ENCODE measurements around the gene CRISPLD2. TPM values are rescaled to one million over a fixed set of nuclear protein-coding genes. Genes with fewer than 3 reads are reported as not detected.

Gene CRISPLD2
- polyA plus RNA-seq, 4 donors: 6.5 to 9.7 (median 7.5) TPM

GRCh38 chr16:84800158-84800978 lies 19.4 kb upstream of the CRISPLD2 start:
- no peak for DNase-seq (ENCODE audit: low read depth in 4 of 4, low spot score in 3 of 4)

- DNase-seq (ENCODE audit: low read depth in 4 of 4, low spot score in 3 of 4): no peak
These were observed 16.6 kb upstream of the CRISPLD2 start for GRCh38 chr16:84803146-84803545.

DNA sequence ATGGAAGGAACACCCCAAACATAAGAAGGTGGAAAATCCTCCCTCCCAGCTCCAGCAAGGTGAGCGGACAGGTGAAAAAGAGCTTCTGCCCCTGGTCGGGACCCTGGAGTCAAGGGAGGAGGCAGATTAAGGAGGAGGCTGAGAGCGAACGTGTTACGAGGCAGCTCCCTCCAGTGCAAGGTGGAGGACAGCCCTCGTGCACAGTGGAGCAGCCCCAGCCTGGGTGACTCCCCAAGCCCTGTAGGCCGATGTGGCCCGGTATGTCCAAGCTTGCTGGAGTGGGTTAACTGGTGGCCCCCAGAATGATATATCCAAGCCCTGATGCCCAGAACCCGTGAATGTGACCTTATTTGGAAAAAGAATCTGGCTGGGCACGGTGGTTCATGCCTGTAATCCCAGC lies 15.5 kb upstream of the CRISPLD2 start:
- DNase-seq (ENCODE audit: low read depth in 4 of 4, low spot score in 3 of 4): no peak

GRCh38 chr16:84806256-84806889 lies 13.4 kb upstream of the CRISPLD2 start:
- no peak for DNase-seq (ENCODE audit: low read depth in 4 of 4, low spot score in 3 of 4)

GRCh38 chr16:84806890-84807258 lies 12.9 kb upstream of the CRISPLD2 start:
- no peak for DNase-seq (ENCODE audit: low read depth in 4 of 4, low spot score in 3 of 4)

DNA sequence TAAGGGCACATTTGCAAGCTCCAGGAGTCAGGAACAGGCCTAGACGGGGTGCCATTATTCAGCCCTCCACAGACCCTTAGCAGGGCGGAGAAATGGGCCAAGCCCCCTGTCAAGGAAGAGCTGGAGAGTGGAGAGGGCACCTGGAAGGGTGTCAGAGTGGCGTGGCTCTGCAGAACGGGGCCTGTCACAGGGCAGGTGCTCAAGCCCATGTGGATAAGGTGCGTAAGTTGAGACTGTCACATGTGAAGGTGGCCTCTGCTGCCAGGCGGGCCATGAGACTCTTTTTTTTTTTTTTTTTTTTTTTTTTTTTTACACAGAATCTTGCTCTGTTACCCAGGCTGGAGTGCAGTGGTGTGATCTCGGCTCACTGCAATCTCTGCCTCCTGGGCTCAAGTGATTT lies 12.0 kb upstream of the CRISPLD2 start:
- no peak for DNase-seq (ENCODE audit: low read depth in 4 of 4, low spot score in 3 of 4)

DNA sequence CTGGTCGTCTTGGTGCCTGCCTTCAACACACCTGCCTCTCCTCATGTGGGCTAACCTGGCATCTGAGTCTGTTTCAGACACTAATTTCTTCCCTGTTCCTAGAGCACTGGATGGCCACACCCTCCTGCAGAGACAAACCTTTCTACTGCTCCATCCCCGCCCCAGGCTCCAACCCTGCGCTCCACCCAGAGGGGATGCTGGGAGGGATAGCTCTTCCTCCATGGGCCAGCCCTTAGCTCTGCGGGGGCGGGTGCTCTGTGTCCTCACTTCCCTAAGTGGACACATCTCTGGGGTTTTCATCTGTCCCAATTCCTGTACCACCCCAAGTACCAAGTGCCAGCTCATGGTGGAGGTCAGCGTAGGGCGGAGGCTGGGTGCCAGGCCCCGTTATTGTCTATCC lies 11.0 kb upstream of the CRISPLD2 start:
- no peak for DNase-seq (ENCODE audit: low read depth in 4 of 4, low spot score in 3 of 4)

DNA sequence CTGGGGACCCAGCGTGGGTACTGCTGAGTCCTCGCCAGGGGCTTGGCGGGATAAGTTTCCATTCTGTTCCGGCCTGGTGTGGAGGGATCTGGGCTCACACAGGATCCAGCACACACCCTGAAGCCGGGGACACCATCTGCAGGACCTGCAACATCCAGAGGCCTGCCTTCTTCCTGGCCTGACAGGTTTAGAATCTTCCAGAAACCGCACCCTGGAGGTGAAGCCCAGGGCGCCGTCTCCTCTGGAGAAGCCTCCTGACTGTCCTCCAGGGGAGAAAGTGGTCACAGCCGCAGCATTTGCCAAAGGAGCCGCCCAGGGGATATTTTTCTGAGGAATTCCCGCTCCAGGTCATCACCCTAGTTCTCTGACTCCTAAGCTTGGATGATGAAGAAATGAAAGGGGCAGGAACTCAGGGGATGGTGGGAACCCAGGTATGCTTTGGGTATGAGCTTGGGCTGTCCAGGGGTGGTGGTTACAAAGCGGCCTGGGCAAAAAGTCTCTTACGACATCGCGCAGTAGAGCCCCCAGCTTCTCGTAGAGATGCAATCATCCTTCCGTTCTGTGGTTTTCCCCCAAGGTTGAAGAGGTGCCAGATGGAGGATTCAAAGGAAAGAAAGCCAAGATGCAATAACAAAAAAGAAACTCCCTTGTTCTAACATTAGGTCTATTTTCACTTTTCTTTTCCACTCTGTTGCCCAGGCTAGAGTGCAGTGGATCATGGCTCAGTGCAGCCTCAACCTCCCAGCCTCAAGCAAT lies 9.1 kb upstream of the CRISPLD2 start:
- no peak for DNase-seq (ENCODE audit: low read depth in 4 of 4, low spot score in 3 of 4)

DNA sequence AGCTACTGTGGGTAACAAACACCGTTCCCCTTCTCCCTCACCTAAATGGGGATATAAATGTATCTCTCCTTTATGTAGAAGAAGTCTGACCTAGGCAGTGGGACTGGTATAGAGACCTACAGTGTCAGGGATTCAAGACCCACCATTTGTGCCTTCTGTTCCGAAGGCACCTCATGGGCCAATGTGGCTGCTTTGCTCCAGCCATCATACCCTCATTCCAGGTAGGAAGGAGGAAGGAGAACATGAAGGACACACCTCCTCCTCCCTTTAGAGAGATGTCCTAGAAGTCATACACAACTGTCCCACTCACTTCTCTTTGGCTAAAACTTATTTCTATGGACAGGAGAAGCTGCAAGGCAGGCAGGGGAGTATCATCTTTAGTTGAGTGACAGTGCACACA lies 8.3 kb upstream of the CRISPLD2 start:
- no peak for DNase-seq (ENCODE audit: low read depth in 4 of 4, low spot score in 3 of 4)

- no peak for DNase-seq (ENCODE audit: low read depth in 4 of 4, low spot score in 3 of 4)
These were observed 6.4 kb upstream of the CRISPLD2 start for GRCh38 chr16:84813141-84813934.

DNA sequence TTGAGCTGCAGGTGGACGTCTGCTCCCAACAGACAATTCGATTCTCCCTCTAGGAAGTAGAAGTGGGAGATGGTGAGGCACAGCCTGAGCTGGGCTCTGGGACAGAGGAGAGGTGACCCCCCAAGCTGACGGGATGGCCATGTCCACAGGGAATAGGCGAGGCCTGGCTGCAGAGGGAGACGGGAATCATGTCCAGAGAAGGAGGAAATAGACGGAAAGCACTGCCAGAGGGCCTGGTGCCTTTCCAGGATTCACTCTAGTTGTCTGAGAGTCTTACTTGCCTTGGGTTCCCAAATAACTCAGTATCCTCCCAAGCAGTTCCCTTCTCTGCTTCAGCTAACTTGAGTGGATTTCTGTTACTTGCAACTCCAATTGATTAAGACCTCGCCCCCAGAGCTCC lies 4.3 kb upstream of the CRISPLD2 start:
- no peak for DNase-seq (ENCODE audit: low read depth in 4 of 4, low spot score in 3 of 4)

- DNase-seq (ENCODE audit: low read depth in 4 of 4, low spot score in 3 of 4): no peak
These were observed 3.8 kb upstream of the CRISPLD2 start for GRCh38 chr16:84816023-84816422.

DNA sequence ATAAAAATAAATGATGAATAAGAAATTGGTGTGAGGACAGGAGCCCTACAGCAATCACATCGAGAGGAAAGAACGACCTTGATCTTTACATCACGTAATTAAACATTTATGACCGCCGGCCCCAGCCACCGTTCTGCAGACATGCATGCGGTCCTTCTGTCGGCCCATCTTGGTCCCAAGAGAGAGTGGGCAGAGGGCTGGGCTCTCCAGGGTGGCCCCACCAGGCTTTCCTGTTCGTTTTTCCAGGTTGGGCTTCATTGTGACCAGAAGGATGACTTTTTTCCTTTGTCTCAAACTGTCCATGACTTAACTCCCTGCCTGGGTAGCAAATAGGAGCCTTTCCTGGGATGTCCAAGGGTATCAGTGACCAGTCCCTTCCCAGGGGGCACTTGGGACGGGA lies 3.3 kb upstream of the CRISPLD2 start:
- DNase-seq (ENCODE audit: low read depth in 4 of 4, low spot score in 3 of 4): no peak

- no peak for DNase-seq (ENCODE audit: low read depth in 4 of 4, low spot score in 3 of 4)
These were observed 2.6 kb upstream of the CRISPLD2 start for GRCh38 chr16:84817206-84817605.

- no peak for DNase-seq (ENCODE audit: low read depth in 4 of 4, low spot score in 3 of 4)
These were observed 2.2 kb upstream of the CRISPLD2 start for GRCh38 chr16:84817613-84818012.

DNA sequence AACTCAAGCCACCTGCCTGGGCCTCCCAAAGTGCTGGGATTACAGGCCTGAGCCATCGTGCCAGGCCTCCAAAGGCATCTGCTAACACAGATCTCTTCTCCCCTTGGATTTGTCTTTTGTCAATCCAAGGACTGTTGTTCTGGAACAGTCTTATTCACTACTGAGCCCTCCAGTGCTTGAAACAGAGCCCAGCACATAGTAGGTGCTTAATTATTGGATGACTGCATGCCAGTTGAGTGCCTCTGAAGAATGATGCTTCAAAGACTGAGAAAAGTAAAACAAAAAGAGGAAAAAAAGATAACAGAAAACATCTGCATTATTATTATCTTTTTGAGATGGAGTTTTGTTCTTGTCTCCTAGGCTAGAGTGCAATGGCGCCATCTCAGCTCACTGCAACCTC lies 1.7 kb upstream of the CRISPLD2 start:
- no peak for DNase-seq (ENCODE audit: low read depth in 4 of 4, low spot score in 3 of 4)

- no peak for DNase-seq (ENCODE audit: low read depth in 4 of 4, low spot score in 3 of 4)
These were observed 669 bp upstream of the CRISPLD2 start for GRCh38 chr16:84818989-84819643.

GRCh38 chr16:84820305-84820684 lies 510 bp downstream of the CRISPLD2 start:
- DNase-seq (ENCODE audit: low read depth in 4 of 4, low spot score in 3 of 4): no peak

- no peak for DNase-seq (ENCODE audit: low read depth in 4 of 4, low spot score in 3 of 4)
These were observed 986 bp downstream of the CRISPLD2 start for GRCh38 chr16:84820771-84821170.

DNA sequence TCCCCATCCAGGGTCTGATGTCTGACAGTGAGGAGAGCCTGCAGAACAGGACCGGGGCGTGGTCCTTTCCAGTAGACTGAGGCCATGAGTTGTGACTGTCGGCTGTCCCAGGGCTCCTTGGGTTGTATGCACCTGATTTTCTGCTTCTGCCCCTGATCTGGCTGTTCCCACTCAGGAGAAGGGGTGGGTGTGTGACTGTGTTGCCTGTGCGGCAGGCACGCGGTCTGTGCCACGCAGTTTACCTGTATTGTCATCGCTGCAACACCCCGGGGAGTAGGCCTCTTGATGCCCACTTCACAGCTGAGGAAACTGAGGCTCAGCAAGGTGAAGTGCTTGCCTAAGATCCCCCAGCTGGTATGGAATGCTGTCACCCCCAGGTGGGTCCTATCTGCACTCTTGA lies 1.4 kb downstream of the CRISPLD2 start:
- no peak for DNase-seq (ENCODE audit: low read depth in 4 of 4, low spot score in 3 of 4)
